ENCODE measurements around the gene SNX27.

DNA sequence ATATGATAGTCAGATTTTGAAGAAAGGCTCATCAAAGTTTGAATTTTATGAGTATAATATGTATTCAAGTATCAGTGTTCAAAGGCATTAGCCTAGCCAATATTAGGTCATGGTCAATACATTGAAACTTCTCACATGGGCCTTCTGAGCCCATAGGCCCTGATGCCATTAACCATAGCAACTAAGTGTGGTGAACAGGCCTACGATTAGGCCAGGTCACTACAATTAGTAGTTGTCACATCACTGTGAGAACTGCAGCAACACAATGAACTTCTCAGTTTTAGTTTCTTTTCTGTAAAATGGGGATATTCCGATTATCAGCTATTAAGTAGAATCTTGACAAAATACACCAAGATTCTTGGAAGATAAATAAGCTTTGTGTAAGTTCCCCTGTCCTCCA, 74.7 kb downstream of the SNX27 start:
- TF ChIP-seq, protein P1, sequence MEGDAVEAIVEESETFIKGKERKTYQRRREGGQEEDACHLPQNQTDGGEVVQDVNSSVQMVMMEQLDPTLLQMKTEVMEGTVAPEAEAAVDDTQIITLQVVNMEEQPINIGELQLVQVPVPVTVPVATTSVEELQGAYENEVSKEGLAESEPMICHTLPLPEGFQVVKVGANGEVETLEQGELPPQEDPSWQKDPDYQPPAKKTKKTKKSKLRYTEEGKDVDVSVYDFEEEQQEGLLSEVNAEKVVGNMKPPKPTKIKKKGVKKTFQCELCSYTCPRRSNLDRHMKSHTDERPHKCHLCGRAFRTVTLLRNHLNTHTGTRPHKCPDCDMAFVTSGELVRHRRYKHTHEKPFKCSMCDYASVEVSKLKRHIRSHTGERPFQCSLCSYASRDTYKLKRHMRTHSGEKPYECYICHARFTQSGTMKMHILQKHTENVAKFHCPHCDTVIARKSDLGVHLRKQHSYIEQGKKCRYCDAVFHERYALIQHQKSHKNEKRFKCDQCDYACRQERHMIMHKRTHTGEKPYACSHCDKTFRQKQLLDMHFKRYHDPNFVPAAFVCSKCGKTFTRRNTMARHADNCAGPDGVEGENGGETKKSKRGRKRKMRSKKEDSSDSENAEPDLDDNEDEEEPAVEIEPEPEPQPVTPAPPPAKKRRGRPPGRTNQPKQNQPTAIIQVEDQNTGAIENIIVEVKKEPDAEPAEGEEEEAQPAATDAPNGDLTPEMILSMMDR (IDR thresholded peaks at IDR 0.05), result no peak
- no peak for TF ChIP-seq EZH2 (IDR thresholded peaks at IDR 0.05; ENCODE audit: borderline replicate concordance, insufficient read depth, low read depth, low read length, poor library complexity, severe bottlenecking)

All from B cell (primary cell).